Measurements from ENCODE around the gene DAGLA.

DNA sequence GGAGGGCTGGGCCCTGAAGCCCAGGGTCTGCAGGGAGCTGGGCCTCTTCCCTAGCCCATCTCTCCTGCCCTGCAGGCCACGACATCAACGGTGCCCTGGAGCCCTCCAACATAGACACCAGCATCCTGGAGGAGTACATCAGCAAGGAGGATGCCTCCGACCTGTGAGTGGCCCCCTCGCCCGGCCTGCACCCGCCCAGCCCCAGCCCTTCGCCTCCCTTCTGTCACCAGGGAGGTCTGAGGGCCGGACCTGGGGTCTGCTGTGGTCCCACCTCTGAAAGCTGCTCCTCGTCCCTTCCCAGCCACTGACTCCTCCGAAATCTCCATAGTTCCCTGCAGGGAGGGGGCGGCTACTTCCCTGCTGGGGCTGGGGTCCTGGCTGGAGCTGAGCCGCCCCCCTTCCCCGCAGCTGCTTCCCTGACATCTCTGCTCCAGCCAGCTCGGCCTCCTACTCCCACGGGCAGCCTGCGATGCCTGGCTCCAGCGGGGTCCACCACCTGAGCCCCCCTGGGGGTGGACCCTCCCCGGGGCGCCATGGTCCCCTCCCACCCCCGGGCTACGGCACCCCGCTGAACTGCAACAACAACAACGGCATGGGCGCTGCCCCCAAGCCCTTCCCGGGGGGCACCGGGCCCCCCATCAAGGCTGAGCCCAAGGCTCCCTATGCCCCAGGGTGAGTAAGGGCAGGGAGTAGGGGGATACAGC lies 85.5 kb downstream of the DAGLA start:
- TF ChIP-seq, protein P1, sequence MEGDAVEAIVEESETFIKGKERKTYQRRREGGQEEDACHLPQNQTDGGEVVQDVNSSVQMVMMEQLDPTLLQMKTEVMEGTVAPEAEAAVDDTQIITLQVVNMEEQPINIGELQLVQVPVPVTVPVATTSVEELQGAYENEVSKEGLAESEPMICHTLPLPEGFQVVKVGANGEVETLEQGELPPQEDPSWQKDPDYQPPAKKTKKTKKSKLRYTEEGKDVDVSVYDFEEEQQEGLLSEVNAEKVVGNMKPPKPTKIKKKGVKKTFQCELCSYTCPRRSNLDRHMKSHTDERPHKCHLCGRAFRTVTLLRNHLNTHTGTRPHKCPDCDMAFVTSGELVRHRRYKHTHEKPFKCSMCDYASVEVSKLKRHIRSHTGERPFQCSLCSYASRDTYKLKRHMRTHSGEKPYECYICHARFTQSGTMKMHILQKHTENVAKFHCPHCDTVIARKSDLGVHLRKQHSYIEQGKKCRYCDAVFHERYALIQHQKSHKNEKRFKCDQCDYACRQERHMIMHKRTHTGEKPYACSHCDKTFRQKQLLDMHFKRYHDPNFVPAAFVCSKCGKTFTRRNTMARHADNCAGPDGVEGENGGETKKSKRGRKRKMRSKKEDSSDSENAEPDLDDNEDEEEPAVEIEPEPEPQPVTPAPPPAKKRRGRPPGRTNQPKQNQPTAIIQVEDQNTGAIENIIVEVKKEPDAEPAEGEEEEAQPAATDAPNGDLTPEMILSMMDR (IDR thresholded peaks at IDR 0.05; ENCODE audit: extremely low read depth in 1 of 2, insufficient read depth in 1 of 2, low read depth in 1 of 2, low read length in 2 of 2): no peak
- TF ChIP-seq, protein P2, sequence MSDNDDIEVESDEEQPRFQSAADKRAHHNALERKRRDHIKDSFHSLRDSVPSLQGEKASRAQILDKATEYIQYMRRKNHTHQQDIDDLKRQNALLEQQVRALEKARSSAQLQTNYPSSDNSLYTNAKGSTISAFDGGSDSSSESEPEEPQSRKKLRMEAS (IDR thresholded peaks at IDR 0.05; ENCODE audit: insufficient read depth, insufficient read length): no peak

Measured in endothelial cell of umbilical vein (primary cell).